GM19467 (cell line): ENCODE data around the gene GSDMA.
"Not testable (repeated sequence)": the region's sequence is repeated elsewhere in the genome, so short reads cannot be mapped to it uniquely, and the experiment has no call there.

Source experiments
- ATAC-seq: cut with Tn5 transposase; IDR thresholded peaks from one replicate; pipeline ENCODE4 v1.9.1; 2021; ENCODE audit warnings: mild to moderate bottlenecking, moderate library complexity; ENCODE audit not compliant: unreplicated experiment

Gene GSDMA

DNA sequence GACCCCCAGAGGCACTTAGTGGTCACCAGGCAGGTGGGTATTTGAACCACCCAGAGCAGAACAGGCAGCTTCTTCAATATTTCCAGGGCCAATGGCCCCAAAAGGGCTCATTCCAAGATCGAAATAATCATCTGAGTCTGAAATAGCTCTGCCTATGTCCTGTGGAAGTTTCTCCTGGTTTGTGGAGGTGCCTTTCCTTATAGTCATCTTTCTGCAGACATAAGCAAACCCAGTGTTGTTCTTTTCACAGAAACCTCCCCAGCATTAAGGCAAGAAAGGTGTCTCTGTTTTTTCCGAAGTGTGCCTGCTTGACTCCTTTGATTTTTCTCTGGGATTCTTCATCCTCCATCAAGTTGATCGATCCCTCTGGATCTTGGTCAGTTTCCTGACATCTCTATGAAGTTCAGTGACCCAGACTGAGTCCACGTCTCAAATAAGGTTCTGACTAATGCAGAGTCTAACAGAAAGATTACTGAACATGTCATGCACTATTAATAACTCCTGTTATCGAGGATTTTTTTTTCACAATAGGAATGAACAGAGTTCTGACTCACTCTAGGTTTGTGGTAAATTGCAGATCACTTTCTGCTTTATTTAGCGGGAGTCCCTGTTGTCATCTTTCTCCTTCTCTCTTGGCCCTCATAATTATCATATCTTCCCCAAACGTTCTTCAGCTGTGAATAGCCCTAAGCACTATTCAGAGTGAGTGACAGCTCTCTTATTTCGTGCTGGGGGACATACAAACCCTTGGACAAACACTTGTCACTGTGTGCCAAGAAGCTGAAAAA lies 33.8 kb upstream of the GSDMA start:
- ATAC-seq = no peak

DNA sequence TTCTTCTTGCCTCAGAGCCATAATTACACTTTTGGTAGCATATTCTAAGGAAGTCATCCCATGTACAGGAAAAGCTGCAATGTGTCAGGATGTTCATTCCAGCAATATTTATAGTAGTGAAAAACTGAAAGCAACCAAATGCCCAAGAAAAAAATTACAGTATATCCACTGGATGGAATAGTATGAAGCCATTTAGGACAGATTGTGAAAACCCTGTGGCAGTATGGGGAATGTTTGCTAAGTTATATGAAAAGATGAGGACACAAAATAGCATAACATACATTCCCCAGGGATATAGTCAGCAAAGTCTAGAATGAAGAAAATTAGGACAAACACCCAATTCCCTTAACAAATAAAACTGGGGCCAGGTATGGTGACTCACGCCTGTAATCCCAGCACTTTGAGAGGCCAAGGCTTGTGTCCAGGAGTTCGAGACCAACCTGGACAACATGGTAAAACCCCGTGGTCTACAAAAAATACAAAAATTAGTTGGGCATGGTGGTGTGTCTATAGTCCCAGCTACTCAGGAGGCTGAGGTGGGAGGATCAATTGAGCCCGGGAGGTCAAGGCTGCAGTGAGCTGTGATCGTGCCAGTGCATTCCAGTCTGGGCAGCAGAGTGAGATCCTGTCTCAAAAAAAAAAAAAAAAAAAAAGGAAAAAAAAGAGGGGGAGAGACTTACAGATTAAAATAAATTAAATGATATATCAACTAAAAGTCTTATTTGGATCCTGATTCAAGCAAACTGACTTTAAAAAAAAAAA lies 33.0 kb upstream of the GSDMA start:
- ATAC-seq = no peak

DNA sequence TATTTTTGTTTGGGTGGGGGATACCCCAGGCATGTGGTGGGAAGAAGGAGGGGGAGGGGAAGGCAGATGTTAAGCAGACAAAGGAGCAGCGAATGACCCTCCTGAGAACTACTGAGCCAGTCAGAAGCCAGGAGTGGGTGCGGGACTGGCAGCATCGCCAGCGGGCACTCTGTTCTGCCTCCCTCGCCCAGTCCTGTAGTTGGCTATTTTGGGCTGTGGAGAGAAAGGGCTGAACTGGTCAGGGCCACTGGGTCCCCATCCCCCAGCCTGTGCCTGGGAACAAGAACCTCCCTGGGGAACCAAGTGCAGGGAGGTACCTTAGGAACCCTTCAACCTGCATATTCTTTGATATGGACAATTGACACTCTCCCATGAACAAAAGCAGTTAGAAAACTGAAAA lies 28.9 kb upstream of the GSDMA start:
- no peak for ATAC-seq

DNA sequence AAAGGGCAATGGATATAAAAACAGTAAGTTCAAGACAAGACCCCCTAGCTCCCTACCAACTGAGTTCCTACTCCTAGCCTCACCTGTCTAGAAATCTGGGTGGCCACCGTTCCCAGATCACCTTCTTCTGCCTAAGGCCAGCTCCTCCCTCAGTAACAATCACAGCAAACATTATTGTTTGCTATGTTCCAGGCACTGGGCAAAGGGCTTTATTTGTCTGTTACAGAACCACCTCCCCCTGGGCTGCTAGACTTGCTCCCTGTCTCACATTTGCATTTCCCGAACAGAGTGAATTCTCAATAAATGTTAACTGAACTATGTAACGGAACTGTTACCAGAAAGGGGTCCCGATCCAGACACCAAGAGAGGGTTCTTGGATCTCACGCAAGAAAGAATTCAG lies 28.5 kb upstream of the GSDMA start:
- ATAC-seq = no peak

DNA sequence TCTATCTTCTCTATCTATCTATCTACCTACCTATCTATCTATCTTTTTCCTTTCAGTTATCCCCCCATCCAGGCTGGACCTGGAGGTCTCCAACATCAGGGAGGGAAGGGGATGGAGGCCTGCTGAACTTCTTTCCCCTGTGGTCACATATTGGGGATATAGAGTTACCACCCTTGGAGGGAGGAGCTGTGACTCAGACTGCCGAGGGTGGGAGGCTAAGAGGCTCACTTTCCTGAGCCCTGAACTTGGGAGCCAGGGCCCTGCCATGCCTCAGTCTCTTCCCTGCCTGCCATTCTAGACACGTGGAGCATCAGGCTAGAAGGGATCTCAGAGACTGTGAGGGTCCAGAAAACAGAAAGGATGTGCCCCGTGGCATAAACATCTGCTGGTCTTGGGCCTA lies 26.9 kb upstream of the GSDMA start:
- ATAC-seq = no peak

DNA sequence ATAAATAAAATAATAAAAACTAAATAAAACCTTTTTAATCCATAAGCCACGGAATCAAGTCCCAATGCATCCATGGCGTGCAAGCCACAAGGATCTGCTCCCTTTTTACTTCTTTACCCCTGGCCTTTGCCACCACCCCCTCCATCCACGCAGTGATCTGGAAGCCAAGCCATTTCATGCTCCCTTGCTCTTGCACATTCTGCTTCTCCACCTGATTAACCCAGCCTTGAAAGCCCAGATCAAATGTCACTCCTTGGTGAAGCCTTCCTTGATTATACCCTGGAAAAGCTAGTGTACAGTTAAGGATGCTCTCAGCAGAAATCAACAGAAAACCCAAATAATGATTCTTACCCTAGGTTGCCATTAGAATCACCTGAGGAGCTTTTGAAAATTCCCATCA lies 25.4 kb upstream of the GSDMA start:
- ATAC-seq = no peak

DNA sequence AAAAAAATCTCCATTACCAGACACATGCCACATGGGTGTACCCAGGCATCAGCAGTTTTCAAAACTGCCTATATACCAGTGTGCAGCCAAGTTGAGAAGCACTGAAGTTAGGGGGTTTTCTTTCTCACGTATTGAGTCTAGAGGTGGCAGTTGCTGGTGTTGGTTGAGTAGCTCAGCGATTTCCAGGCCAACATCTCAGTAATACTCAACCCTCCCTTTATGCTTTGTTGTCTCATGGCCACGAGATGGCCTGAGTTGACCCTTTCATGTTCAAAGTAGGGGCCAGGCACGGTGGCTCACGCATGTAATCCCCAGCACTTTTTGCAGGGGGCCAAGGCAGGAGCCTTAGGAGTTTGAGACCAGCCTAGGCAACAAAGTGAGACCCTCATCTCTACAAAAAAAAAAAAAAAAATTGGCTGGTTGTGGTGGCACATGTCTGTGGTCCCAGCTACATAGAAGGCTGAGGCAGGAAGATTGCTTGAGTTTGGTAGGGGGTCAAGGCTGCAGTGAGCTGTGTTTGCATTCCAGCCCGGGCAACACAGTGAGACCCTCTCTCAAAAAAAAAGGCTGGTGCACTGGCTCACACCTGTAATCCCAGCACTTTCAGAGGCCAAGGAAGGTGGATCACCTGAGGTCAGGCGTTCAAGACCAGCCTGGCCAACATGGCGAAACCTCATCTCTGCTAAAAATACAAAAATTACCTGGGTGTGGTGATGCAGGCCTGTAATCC lies 24.5 kb upstream of the GSDMA start:
- no peak for ATAC-seq

DNA sequence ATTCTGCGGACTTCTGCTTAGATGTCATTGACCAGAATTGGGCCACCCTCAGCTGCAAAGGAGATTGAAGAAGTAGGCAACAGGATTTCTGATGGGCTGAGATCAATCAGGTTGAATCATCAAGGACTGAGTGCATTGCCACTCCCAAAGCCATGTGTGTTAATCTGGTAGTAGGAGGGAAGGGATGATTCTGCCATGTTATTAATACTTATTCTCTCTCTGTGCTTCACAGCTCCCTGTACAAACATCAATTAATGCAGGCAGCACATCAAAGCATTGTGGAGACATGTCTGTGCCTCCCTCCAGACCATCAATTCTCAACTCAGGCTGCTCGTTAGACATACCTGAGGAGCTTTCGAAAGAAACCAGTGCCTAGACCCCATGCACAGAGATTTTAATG lies 23.7 kb upstream of the GSDMA start:
- no peak for ATAC-seq

DNA sequence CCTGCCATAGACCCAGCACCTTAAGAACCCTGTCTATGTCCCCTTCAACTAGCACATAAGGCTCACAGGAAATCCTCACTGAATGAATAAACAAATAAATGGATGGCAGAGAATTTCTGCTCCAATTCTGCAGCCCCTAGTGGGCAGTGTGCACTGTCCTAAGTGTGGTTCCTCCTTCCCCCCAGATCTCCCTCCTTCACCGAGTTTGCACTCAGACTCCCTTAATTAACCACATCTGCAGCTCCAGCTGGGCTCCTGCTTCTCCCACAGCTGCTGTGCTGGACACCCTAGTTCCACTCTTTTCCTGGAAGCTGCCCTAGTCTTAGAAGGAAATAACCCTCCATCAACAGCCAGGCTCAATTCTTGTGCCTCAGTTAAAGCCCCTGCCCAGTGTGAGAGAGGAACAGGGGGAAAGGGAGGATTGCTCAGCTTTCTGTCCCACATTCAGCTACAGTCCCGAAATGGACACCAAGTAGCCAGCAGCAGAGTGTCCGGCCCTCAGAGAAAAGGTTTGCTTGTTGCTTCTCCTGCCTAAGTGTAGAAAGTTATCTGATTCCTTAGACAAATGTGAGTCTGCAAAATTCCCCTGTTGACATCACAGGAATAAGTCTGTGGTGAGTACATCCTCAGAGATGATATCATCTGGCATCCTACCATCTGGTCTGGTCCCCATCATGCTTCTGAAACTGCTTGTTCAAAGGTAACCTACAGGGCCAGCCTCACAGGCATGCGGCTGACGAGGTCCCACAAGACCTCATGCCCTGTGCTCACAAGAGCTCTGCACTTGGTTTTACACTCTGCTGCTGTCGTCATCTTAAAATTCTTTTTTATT lies 23.0 kb upstream of the GSDMA start:
- ATAC-seq = peak; percentile 42

DNA sequence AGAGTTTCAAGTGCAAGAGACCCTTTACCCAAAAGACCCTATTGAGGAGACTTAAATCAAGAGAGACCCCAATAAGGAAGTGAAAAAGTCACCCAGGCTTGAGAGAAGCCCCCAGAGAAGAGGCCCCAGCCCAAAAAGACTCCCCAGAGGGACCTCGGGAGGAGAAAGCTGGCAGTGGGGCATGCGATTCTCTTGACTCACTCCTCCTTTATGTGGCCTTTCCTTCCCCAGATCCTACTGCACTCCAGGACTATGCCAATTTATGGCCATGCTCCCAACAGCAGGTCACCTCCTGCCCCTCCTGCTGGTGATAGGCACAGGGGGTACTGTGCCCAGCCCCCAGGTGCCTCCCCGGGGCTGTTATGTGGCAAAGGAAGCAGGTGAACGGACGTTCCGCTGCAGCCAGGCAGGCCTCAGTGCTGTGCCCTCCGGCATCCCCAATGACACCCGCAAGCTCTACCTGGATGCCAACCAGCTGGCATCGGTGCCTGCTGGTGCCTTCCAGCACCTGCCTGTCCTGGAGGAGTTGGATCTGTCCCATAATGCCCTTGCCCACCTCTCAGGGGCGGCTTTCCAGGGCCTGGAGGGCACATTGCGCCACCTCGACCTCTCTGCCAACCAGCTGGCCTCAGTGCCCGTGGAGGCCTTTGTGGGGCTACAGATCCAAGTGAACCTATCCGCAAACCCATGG lies 19.0 kb upstream of the GSDMA start:
- ATAC-seq = no peak

DNA sequence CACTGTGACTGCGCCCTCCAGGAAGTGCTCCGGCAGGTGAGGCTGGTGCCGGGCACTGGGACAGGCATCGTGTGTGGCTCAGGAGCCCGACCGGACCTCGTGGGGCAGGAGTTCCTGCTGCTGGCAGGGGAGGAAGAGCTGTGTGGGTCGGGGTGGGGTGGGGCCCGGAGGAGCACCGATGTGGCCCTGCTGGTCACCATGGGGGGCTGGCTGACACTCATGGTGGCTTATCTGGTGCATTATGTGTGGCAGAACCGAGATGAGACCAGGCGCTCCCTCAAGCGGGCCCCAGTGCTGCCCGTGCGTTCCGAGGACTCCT lies 18.5 kb upstream of the GSDMA start:
- no peak for ATAC-seq

DNA sequence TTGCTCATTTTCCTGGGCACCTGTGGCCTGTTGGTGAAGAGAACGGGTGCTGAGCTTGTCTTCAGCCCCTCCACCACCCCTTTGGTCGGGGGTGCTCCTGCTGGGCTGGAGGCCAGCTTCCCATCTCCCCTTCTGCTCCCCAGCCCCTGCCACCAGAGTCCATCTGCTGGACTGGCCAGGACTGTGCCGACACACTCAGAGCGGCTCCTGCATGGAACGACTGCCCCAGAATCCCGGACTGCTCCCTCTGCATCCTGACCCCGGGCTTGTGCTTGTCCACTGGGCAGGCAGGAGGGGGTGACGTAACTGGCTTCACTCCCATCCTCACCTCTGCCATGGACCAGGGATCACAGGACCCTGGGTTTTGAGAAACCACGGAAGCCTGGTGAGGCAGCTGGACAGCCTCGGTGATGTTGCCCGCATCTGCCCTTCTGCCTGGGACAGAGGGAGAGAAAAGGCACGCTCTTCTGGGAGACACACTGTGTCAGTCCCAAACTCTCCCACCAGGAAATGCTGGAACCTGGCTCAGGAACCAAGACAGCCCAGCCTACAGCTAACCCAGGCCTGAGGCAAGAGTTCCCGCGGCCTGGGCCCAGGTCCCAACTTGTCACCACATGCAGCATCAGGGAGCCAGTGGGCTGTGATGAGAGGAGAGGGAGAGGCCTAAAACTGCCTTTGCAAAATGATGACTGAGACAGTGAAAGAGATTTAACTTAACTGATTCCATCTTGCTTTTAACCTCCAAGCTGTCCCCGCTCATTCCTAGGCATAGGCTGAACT lies 16.1 kb upstream of the GSDMA start:
- no peak for ATAC-seq

DNA sequence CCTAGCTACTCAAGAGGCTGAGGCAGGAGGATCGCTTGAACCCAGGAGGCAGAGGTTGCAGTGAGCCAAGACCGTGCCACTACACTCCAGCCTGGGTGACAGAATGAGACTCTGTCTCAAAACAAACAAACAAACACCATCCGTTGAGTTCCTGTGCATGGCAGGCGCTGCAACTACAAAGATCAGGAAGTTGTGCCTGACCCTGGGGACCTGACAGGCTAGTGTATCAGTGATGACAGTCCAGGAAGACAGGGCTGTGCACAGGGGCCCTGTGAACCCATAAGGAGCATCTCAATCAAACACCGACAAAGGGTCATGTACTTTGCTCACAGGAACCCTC lies 14.3 kb upstream of the GSDMA start:
- ATAC-seq = not testable (repeated sequence)

DNA sequence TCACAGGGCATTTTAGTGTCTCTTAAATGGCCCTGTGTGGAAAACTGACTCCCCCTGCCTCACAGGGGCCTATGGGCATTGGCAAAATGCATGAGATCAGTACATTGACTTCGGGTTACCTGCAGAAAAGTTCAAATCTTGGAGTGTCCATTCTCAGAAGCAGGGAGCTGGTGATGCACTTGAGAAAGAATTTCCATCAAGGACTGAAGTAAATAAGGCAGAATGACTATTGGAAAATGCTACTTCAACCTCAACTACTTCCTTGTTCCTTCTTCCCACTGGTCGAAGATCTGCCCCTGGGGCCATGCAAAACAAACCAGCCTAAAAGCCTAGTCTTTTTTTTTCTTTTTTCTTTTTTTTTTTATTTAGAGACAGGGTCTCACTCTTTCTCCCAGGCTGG lies 13.8 kb upstream of the GSDMA start:
- ATAC-seq = no peak

DNA sequence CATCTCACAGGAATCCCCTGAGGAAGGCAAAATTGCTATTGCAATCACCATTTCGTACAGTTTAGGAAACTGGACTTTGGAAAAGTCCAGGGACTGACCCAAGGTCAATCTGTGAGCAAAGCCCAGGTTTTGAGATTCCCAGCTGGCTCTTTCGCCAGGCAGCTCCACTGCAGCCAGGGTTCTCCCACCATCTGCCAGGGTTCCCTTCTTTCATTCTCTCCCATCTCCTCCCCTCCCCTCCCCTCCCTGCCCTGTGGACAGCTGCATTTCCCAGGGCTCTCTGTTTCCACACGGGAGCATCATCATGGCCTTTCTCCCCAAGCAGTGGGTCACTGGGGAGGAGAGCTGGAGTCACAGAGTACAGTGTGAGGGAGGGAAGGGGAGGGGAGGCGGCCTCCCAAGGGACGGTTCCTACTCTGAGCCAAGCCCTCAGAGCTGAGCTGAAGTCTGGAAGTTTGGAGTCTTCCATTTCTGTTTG lies 11.9 kb upstream of the GSDMA start:
- no peak for ATAC-seq

DNA sequence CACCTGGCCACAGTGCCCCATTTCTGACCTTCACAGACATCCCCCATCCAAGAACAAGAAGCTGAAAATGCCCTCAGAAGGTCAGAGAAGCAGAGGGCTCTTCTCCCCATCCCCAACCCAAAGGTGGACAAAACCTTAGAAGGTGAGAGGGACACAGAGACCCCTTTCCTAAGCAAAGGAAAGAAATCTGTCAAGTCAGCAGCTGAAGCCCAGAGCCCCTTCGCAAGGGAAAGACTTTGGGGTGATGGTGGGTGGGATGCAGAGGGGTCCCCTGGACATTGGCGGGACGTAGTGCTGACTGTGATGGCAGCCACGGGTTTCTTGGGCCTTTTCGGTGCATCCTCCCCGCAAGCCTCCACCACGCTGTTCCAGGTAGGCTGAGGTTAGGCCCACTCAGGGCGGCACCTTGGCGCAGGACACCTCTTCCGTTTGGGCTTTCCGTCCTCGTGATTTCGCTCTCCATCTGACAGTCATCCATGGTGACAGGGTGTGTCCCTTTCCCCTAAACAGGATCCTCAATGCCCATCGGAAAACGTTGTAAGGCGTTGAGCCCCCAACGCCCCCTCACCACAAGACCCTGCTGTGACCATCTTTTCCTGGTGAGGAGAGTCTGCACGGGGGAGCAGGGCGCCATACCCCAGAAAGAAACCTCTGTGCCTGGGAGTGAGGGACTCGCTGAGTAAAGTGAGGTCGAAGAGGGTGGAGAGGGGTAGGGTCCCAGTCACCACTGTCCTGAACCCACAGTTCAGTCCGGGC lies 10.7 kb upstream of the GSDMA start:
- no peak for ATAC-seq

DNA sequence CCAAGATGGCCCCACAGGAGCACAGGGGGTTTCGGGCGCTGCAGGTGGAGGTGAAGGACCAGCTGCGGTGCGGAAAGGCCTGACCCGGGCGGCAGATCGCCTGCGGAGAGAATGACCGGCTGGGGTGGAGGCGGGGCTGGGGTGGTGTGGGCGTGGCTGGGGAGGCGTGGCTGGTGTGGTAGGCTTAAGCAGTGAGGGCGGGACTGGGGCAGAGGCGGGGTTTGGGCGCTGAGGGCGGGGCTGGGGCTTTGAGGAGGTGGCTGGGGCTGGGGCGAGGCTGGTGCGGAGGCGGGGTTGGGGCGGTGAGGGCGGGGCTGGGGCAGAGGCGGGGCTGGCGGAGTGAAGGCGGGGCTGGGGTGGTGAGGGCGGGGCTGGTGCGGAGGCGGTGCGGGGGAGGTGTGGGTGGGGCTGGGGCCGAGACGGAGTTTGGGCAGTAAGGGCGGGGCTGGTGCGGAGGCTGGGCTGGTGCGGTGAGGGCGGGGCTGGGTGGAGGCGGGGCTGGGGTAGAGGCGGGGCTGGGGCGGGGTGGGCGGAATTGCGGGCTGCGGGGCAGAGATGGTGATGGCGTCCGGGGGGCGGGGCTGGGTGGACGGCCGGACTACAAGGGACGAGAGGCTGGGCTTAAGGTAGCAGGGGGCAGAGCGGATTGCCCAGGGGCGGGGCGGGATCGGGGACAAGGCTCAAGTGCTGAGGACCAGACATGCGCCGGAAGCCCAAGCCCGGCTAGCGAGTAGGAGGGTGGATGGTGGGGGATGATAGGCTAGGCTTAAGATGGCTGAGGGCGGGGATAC lies 9.9 kb upstream of the GSDMA start:
- peak; percentile 61 for ATAC-seq

DNA sequence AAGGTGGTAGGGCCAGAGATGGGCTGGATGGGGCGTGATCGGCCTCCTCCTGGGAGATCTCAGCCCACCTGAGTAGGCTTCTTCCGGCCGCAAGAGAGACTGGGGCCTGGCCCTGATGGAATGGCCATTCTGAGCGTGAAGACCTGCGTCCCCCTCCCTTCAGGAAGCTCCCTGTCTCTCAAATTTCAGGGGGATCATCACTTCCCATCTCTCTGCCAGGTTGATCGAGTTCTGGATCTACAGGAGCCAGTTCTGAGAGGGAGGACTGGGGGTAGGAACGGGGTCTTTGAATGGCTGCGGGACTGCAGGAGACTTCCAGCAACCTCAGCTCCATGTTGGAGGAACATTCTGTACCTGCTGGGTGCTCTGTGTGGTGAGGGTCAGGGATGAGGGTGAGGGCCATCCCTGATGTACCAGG lies 9.3 kb upstream of the GSDMA start:
- no peak for ATAC-seq
